Measurements from ENCODE around the gene ABI3BP. TPM values are rescaled to one million over a fixed set of nuclear protein-coding genes. Genes with fewer than 3 reads are reported as not detected.

ABI3BP gene
- polyA plus RNA-seq, 12 donors = 302 to 822 (median 379) TPM; not detected in 1

DNA sequence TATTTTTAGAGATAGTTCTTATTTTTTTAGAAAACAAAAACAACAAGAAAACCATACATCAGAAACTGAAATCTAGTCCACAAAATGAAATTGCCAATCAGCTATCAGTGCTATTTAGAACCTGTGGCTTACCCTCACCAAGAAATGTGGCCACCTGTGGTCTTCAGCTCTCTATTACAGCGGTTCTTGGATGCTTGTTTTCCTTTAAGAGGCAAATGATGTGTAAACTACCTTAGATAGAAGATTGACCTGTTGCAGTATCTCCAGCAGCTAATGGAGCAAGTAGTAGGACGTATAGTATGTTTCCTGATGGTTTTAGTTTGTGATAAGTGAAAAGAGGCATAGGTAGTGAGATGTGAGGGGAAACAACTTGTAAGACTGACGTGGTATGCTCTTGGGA is 262.7 kb downstream of the ABI3BP start:
- no peak for DNase-seq

DNA sequence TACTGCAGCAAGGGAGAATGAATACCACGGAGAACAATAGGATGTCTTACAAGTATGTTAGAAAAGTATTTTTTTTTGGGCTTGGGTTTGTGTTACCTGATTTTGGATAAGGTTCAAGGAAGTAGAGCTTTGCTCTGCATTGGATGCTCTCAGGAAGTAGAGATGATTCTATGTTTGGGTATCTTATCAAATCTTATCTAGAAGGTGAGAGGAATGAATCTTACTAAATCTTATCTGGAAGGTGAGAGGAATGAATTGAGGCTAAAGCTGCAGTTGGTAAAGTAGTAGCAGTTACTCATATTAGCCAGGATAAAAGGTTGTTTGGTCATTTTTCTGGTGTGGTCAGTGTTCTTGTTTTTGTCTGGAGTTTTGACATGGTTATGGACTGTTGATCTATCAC is 266.5 kb downstream of the ABI3BP start:
- DNase-seq = no peak

DNA sequence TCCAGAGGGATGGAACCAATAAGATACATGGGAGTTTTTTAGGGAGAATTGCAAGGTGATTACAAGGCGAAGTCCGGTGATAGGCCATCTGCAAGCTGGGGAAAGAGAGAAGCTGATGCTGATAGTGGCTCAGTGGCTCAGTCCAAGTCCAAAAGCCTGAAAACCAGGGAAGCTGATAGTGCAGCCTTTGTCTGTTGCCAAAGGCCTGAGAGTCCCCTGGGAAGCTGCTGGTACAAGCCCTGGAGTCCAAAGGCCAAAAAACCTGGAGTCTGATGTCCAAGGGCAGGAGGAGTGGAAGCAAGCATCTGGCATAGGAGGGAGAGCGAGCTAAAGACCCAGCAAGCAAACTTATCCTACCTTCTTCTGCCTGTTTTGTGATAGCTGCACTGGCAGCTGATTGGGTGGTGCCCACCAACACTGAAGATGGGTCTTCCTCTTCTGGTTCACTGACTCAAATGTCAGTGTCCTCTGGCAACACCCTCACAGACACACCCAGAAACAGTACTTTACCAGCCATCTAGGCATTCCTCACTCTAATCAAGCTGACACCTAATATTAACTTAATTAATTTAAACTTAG is 267.2 kb downstream of the ABI3BP start:
- no peak for DNase-seq

DNA sequence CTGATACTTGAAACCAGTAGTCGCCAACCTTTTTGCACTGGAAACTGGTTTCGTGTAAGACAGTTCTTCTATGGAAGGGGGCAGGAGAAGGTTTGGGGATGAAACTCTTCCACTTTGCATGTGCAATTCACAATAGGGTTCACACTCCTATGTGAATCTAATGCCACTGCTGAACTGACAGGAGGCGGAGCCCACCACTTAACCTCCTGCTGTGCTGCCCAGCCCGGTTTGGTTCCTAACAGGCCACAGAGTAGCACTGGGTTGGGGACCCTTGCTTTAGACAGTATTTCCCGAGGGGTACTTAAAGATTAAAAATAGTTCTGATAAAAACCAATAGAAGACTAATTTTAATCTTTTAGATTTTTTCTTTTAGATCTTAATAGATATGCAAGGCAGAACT is 272.8 kb downstream of the ABI3BP start:
- DNase-seq = no peak

DNA sequence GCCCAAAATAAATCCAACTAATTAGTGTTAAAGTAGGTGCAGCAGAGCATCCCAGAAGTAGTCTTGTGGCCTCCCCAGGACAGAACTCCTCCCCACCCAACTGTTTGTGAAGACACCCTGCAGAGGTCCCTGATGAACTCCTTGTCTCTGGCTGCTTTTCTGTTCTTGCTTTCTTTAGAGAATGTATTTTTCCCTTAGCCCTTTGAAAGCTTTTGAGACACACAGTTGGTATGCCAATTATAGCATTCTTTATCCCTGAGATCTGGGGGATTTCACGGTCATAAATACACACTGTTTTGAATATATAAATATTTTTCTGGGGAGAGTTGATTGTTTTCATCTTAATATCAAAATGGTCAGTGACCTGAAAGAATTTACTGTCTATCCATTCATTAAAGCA is 274.1 kb downstream of the ABI3BP start:
- DNase-seq = no peak

DNA sequence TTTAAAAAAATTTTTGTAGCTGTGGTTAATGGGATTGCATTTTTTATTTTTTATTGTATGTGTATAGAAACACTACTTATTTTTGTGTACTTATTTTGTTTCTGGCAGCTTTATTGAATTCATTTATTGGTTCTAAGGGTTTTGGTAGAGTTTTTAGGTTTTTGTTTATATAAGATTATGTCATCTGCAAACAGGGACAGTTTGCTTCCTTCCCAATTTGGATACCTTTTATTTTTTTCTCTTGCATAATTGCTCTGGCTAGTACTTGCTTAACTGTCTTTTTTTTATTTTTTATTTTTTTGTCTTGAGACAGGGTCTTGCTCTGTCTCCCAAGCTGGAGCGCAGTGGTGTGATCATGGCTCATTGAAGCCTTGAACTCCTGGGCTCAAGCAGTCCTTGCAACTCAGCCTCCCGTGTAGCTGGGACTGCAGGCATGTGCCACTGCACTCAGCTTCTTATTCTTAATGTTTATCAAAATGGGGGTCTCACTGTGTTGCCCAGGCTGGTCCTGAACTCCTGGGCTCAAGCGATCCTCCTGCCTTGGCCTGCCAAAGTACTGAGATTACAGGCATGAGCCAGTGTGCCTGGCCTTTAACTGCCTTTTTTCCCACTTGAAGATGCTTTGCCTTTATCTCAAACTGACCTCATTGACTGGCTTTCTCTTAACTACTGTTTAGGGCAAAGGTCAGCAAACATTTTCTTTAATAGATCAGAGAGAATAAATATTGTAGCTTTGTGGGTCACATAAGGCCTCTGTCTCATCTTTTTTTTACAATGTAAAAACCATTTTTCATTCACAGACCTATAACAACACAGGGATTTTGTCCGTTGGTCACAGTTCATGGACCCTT is 275.4 kb downstream of the ABI3BP start:
- DNase-seq = no peak

DNA sequence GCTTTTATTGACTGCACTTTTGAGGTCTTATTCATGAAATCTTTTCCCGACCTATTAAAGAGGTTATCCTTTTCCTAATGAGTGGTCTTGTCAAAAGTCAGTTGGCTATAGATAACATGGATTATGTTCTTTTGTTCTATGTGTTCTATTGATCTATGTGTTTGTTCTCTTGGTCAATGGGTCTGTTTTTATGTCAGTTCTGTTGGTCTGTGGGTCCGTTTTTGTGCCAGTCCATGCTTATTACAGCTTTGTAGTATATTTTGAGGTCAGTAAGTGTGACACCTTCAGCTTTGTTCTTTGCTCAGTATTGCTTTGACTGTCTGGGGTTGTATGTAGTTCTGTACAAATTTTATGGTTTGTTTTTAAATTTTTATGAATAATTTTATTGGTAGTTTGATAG is 276.2 kb downstream of the ABI3BP start:
- no peak for DNase-seq

DNA sequence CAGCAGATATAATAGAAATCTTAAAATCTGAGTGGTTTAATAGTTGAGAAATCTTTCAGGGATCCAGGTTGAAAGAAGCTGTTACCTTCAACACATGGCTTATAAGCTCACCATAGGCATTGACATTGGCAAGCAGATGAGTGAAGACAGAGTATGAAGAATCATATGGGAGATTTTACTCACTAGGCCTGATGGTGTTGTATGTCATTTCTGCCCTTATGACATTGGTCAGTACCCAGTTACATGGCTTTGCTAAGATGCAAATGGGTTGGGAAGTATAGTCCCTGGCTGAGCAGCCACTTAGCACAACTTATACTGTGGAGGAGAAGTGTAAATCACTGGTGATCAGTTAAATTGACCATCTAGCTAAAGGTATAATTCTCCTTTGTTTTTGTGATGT is 278.0 kb downstream of the ABI3BP start:
- no peak for DNase-seq

DNA sequence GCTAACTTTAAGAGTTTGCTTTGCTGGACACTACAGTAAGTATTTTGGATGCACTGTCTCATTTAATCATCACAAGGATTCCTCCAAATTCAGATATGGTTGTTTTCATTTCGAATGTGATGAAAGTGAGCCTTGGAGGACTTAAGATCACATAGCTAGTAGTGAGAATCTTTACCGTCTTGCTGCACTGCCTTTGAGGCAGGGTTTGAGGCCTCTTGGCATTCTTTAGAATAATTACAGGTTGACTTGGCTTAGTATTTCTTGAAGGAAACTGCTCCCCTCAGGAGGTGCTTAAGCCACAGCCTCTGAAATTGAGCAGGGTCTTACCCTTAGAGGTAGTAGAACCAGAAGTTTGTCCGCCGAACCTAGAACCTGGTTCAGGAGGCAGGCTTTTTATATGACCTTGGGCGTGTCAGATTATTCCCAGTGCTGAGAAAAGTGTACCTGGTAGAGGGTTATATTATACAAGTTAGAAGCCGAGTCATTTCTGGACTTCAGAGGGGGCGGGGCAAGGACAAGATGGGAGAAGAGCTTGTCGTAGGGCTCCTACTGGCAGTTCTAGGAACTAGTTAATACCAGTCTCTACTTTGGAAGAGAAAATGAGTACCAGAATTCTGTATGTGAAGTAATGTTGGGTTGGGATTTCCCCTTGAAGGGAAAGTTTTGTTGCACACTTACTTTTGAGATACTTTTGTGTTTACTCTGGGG is 282.8 kb downstream of the ABI3BP start:
- peak; percentile 45 for DNase-seq

DNA sequence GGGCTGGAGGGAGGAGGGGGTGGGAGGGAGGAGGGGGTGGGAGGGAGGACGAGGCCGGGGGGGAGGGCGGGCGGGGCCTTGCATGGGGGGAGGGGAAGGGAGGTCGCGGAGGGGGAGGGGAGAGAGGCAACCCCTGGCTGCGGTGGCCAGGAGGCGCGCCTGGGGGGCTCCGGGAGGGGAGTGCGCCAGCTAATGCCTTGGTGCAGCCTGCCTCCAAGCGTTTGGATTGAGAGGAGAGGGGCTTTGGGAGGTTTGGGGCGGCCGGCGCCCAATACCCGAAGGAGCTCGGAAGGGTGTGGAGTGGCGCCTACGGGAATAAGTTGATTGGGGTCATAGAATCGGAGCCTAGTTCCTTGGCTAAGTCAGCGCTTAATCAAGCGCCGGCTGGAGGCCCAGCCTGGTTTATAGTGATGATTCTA is 283.4 kb downstream of the ABI3BP start:
- DNase-seq = peak; percentile 56

DNA sequence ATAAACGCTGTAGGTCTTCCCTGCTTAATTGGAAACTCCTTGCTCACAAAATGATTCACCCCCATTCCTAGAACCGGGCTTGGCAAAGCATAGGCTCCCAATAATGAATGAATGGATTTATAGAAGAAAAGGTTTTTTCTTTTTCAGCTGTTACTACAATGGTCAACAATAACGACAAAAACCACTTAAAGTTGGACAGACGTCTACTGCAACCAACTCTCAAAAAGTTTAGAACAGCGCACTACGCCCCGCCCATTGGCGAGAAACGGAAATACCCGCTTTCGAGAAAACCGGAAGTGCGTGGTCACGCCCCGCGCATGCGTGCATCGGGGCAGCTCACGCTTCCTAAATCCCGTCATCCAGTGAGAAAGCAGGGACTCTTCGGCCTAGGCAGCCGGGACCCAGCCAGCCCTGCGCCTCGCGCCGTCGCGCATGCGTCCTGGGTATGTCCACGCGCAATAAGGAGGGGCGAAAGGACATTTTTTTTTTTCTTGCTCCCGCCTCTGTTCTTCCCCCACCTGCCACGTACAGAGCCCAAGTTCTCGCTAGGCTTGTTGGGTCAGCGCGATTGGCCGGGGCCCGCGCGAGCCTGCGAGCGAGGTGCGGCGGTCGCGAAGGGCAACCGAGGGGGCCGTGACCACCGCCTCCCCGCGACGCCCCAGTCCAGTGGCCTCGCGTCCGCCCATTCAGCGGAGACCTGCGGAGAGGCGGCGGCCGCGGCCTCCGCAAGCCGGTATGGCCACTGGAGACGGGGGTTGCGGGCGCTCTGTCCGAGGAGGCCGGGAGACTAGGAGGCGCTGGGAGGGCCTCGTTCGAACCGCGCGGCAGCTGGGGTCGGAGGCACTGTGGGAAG is 284.0 kb downstream of the ABI3BP start, which contains the start of gene TFG:
TFG (plus strand) TSS at position 506 of the 853 bp plus-strand sequence. CDS start 4,192 bp downstream, outside the sequence.
- peak; percentile 100 for DNase-seq

DNA sequence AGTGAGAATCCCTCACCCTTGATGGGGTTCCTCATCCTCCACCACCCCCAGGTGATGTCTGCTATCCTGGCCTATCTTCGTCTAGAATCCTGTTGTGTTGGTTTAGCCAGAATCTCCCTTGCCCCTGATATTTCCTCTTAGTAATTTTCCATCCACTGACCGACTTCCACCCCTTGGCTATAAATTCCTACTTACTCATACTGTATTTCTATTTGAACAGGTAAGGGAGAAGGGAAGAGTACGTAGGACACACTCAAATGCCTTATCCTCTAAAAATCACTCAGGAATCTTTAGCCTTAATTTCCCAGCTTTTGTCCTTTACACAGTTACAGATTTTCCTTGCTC is 284.6 kb downstream of the ABI3BP start:
- no peak for DNase-seq

DNA sequence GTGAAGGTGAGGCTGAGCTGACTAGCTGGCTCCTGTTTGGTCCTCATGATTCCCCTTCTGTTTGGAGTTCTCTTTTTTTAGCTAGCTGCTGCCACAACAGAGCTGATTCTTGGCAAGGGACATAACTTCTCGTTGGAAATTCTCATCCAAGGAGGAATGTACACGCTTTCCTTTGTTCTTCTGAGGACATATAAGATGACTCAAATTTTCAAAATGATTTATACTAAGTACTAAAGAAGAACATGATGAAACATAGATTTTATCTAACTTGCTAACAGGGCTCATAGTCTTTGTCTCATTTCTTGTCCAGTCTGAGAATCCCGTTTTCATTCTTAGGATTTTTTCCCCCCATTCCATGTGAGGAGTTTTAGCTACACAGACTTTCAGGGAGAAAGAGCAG is 286.9 kb downstream of the ABI3BP start:
- DNase-seq = no peak

DNA sequence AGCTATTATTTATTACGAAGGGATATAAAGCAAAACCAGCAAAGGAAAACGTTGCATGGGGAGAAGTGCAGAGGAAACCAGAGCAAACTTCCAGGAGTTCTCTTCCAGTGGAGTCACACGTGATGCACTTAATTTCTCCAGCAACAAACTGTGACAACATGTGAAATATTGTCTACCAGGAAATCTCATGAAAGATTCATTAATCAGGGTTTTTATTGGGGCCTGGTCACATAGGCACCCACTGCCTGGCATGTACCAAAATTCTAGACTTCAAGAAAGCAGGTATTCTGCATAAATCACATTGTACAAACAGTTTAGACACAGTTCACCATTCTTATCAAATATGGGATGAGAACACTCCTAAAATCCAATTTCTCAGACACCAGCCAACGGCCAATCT is 289.4 kb downstream of the ABI3BP start:
- DNase-seq = no peak

DNA sequence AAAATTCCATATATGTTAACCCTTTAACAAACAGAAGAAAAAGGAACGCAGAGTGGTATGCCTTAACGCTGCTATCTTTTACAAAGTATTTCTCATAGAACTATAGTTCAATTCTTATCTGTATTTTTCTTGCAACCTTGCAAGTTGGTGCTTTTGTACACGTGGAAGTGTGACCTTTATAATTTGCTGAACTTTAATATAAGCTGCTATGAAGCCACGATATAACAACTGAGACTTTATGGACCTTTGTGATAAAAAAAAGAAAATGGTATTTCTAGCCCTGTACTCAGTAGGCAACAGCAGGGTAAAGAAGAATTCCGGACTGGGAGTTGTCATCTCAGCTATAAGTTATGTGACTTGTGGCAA is 290.3 kb downstream of the ABI3BP start:
- no peak for DNase-seq

DNA sequence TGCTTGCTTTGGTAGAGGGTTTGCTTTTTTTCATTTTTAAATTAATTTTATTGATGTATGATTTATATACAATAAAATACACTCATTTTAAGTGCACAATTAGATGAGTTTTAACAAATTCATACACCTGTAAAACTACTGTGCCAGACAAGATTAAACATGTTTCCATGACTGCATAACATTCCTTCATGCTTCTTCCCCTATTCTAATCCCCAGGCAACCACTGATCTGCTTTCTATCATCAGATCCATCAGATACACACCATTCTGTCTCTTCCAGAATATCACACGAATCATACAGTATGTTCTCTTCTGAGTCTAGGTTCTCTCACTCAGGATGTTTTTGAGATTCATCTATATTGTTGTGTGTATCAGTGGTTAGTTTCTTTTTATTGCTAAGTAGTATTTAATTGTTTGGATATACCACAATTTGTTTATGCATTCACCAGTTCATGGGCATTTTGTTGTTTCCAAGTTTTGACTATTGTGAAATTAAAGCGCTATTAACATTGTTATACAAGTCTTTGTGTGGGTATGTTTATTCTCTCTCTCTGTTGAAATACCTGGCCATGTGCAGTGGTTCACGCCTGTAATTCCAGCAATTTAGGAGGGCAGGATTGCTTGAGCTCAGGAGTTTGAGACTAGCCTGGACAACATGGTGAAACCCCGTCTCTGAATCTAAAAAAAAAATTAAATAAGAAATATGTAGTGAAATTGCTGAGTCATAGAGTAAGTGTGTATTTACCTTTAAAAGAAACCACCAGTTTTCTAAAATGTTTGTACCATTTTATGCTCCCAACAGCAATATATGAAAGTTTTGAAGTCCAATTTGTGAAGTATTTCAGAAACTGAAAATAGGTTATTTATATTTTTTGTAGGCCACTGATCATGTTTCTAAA is 290.9 kb downstream of the ABI3BP start:
- no peak for DNase-seq

DNA sequence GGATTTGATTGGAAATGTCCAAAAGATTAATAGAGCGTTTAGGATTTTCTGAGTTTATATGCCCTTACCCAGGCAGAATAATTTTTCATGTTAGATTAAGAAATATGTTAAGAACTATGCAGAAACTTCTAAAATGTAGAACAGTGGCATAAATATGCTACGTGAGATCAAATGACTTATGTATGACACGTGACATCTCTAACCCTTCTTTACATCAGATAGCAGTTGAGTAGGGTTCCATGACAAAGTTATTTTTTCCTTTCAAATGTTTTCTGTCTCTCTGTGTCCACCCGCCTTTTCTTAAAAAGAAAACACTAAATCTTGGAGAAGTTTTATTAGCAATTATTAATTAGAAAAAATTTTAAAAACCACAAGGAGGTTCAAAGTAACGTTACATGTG is 292.5 kb downstream of the ABI3BP start:
- no peak for DNase-seq

Measured in muscle of arm (tissue), 12 donors.